Astrocyte (in vitro differentiated cells and primary cell): Measurements from ENCODE around the gene TAF15.

Experiments used
- EZH2 ChIP-seq: IDR thresholded peaks from 2 replicates; pipeline ENCODE4 v1.6.1; 2012; ENCODE audit warnings: mild to moderate bottlenecking, low read length, inconsistent platforms; ENCODE audit not compliant: insufficient read depth
- TF ChIP-seq, protein P1 (sequence below): IDR thresholded peaks from 2 replicates; pipeline ENCODE4 v1.5.1; 2011; ENCODE audit warnings: low read depth, mild to moderate bottlenecking, inconsistent platforms, low read length, moderate library complexity; ENCODE audit not compliant: insufficient read depth

DNA sequence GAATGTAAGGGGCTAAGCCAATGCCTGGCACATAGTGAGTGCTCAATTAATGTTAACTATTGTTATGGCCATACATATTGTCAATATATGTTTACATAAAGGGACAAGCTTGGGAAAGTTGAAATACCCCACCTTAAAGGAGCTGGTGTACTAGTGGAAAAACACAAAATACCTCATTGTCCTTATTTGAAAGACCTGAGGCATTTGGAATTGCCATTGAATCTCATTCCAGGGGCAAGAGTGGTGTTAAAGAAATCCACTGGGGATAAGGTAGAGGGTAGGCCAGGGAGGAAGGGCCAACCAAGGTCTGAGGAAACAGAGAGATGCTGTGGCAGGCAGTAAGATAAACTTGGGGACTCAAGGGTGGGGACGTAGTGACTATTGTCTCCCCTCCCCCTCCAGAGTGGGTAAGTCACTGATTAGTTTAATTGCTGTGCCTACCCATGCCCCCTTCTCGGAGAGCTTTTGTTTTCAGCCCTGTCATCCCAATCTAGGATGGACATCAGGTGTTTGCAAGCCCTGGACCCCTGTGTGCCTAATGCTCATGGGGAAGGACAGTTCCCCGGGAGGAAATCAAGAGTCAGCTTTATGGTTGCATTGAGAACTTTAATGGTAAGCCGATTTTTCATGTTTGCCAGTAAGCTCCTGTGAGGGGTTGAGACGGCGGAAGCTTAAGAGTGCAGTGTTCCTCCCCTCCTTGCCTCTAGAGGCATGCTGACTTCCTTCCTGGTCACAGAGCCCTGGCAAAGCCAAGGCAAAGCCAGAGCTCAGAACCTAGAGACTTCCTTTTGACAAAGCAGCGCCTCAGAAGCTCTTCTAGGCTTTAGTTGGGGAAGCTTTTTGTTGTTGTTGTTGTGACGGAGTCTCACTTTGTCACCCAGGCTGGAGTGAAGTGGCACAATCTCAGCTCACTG lies 61.9 kb downstream of the TAF15 start:
- TF ChIP-seq, protein P1, sequence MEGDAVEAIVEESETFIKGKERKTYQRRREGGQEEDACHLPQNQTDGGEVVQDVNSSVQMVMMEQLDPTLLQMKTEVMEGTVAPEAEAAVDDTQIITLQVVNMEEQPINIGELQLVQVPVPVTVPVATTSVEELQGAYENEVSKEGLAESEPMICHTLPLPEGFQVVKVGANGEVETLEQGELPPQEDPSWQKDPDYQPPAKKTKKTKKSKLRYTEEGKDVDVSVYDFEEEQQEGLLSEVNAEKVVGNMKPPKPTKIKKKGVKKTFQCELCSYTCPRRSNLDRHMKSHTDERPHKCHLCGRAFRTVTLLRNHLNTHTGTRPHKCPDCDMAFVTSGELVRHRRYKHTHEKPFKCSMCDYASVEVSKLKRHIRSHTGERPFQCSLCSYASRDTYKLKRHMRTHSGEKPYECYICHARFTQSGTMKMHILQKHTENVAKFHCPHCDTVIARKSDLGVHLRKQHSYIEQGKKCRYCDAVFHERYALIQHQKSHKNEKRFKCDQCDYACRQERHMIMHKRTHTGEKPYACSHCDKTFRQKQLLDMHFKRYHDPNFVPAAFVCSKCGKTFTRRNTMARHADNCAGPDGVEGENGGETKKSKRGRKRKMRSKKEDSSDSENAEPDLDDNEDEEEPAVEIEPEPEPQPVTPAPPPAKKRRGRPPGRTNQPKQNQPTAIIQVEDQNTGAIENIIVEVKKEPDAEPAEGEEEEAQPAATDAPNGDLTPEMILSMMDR: no peak
- TF ChIP-seq EZH2: no peak
